Activated T-helper 1 cell treated with Interleukin-2 at 50 U/mL for 16 hours (primary cell): Measurements from ENCODE around the gene DEPP1.
A peak's percentile ranks its signal among the peaks of the same experiment; 100 is the strongest.
"Not testable (repeated sequence)": the region's sequence is repeated elsewhere in the genome, so short reads cannot be mapped to it uniquely, and the experiment has no call there.

Source experiments
- DNase-seq: peaks from one replicate; pipeline ENCODE4 v3.0.0-alpha.2; 2020; ENCODE audit warnings: low read depth

The DEPP1 gene, protein sequence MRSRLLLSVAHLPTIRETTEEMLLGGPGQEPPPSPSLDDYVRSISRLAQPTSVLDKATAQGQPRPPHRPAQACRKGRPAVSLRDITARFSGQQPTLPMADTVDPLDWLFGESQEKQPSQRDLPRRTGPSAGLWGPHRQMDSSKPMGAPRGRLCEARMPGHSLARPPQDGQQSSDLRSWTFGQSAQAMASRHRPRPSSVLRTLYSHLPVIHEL

DNA sequence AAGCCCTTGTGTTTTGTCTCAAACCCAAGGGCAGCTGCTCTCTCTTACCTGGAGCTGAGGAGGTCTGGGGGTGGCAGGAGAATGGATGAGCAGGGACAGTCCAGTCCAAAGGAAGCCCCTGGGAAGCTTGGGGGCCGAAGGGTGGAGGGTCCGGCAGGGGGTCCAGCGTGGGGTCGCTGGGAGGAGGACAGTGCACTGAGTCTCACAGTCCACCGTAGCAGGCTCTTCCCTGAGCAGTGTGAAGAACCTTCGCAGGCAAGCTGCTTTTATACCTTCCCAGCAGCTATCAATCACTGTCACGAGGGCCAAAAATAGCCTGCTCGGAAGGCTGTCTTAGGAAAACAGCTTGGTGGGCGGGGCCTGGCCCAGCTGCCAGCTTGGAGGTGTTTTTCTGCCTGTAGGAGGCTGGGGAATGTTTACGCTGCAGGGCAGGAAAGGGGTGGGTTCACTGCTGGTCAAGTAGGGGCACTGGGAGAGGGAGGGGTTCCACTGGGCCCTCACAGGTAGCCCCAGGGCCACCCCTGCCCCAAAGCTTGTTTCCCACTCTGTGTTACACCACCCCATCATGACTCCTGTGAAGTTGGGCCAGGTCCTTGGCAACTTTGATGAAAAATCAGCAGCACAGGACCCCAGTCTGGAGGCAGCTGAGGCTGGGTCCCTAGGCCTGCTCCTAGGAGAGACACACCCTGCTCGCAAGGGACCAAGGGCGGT lies at the start of gene DEPP1:
DEPP1 (minus strand) TSS at position 240 of the 711 bp plus-strand sequence. CDS start 779 bp downstream, outside the sequence.
- DNase-seq = no peak

DNA sequence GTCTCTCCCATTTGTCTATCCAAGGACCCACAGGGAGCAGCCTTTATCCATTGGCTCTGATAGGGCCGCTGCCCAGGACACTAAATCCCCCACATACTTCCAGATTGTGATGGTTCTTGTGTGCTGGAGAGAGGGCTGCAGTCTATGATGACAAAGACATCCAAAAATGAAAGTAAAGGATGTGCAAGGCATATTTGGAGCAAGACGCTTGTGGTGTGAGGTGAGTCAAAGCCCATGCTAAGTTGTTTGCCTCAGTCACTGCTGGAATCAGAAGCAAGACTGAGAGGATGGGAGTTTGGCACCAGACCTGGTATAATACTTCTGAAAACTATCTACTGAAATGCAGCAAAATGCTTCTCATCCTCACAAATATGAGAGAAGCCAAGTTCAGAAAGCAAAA lies 44.8 kb upstream of the DEPP1 start:
- DNase-seq = no peak

DNA sequence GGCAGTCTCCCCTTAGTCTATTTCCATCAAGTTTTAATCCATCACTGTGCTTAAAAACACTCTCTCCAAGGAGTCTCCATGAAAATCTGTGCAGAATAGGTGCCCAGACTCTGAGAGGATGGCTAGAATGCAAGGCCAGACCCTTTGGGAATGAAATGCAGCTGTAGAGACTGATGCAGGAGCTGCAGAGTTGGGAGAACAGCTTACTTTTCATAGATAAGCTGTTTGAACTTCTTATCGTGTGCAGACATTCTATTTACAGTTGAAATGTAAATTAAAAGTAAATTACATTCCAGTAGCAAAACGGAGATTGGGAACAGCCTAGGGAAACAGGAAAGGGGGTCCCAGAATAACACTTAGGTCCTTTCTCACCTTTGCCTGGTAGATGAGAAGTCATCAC lies 37.0 kb upstream of the DEPP1 start:
- DNase-seq = no peak

DNA sequence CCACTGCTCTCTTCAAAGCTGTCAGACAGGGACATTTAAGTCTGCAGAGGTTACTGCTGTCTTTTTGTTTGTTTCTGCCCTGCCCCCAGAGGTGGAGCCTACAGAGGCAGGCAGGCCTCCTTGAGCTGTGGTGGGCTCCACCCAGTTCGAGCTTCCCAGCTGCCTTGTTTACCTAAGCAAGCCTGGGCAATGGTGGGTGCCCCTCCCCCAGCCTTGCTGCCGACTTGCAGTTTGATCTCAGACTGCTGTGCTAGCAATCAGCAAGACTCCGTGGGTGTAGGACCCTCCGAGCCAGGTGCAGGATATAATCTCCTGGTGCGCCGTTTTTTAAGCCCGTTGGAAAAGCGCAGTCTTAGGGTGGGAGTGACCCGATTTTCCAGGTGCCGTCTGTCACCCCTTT lies 35.9 kb upstream of the DEPP1 start:
- not testable (repeated sequence) for DNase-seq

DNA sequence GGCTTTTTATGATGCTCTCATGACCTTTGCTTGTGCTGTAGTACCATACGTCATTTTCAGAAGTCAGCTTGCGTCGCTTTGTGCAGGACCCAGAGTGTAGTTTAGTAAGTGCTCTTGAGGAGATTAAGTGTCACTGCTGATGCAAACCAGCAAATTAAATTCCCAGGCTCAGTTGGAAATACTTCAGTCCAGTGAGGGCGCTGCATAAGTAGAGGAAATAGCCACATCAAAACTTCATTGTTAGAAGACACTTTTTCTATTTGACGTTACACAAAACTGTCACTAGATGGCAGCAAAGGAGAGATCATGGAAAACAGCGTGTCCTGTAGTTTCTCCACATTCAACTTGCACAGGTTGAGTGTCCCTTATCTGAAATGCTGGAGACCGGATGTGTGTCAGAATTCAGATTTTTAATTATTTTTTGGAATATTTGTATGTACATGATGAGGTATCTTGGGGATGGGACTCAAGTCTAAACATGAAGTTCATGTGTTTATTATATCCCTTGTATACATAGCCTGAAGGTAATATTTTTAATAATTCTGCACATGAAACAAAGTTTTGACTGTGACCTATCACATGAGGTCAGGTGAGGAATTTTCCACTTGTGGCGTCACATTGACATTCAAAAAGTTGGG lies 30.0 kb upstream of the DEPP1 start:
- DNase-seq = no peak

DNA sequence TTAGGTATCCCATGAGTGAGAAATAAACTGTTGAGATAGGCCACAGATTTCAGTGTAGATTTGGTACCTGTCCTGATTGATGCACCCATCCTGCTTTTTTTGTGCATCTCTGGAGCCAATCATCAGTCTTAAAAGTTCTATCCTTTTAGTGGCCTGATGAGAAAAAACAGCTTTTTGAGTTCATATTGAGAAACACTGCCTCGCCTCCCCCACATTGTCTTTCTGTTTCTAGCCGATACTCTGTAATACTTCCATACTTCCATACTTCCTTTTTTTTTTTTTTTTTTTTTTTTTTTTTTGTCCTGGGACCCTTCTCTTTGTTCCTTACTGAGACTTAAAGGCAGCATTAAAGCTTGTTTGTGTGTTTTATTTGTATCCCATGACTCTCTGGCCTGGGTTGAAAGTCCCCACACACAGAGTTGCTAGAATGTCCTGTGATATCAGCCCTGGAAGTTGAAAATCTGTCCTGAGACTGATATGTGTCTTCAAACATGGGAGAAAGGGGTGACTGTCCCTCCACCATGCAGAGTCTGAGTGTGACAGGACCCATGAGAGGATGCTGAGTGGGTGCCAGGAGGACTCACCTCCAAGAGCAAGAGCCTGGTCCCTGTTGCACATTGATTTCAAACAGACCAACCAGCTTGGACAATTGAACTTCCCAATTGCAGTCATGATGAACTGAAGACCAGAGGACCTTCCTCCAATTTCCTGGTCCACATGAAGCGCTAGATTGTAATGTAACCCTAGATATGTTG lies 27.8 kb upstream of the DEPP1 start:
- DNase-seq = no peak

DNA sequence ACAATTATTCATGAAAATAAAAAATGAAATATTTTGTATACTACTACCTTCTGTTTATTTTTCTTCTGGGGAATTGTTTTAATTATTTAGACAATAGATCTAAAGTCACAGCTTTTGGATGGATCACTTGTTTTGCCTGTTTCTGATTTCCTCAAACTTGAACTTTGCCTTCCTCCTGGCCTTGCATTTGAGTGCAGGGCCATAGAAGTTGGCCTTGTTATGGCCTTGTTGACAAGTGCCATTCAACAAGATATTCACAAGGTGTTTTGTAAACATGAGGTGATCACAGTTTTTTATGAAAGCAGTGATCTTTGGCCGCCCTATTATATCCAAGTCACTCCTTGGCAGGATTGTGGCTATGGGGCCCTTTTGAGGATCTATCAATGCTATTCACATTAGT lies 26.7 kb upstream of the DEPP1 start:
- DNase-seq = no peak

DNA sequence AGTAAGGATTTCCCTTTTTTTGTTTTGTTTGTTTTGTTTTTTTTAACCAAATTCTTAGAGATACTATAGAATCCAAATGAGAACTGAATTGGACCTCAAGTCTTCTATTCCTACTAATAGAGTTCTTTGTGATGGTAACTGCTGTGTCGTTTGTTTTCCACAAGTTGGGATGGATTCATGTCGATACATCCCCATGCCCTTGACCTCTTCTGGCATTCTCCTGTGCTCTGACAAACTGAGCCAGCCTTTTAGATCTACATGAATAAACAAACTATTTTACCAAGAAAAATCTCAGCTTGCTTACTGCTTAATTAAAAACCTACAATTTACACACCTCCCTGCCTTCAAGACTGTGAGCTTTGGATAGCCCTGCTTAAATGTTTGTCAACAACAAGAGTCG lies 26.1 kb upstream of the DEPP1 start:
- DNase-seq = no peak

DNA sequence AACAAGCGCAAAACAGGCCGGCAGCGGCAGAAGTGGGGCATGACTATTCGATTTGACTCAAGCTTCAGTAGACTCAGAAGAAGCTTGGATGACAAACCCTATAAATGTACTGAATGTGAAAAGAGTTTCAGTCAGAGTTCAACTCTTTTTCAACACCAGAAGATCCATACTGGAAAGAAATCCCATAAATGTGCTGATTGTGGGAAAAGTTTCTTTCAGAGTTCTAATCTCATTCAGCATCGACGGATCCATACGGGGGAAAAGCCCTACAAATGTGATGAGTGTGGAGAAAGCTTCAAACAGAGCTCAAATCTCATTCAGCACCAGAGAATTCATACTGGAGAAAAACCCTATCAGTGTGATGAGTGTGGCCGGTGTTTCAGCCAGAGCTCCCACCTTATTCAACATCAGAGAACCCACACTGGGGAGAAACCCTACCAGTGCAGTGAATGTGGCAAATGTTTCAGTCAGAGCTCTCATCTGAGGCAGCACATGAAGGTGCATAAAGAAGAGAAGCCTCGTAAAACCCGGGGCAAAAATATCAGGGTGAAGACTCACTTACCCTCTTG lies 24.9 kb upstream of the DEPP1 start:
- DNase-seq = no peak

DNA sequence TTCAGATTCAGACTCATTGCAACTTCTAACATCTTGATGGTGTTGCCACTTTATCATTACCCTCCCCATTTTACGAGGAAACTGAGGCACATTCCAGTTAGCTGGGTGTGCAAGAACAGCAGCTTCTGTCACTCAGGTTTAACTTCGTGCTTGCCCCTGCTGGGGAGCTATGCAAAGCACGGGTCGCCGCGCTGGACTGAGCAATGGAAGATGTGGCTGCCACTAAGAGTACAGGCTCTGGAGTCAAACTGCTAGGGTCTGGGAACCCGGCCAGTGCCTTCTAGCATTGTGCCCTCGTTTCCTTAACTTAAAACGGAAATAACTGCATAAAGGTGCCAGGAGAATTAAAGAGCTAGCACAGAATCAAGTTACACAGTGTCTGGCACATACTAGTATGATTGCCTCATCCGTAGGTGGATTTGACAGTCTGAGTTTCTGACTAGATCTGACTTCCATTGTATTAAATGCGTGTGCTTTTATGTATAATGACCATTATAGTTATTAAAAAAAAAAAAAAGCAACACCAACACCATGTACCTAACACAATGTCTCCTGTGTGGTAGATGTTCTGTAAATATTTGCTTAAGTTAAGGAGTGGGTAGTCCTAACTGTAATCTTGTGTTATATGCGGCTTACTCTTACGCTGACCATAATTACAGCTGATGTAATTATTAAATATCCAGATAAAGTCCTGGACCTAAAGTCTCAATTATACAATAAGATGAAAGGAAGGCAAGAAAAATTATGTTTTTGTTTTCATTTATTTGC lies 23.0 kb upstream of the DEPP1 start:
- DNase-seq = peak; percentile 14

DNA sequence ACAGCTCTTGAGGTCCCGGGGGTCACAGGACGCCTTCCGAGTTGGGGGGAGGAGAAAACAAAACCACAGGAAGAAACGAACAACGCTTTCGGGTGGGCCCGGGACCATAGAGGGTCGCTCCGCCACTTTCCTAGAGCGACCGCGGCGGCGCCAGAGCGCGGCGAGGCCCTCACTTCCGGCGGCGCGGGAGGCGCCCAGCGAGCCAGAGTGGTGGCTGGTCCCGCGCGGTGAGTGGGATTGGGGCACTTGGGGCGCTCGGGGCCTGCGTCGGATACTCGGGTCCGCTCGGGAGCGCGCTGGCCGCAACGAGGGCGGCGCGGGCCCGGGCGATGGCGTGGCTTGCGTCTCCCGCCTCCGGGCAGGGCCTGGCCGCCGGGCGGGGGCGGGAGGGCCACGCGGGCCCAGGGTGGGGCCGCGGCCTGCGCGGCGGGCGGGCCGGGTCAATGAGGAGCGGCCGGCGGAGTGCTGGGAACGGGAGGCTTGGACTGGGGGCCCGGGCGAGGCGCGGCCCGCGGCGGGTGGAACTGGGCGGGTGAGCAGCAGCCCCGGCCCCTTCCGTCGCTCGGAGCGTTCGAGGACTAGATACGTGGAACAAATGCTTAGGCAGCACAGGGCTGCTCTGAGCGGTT lies 22.3 kb upstream of the DEPP1 start, which contains the start of gene ZNF22:
ZNF22 (plus strand) TSS at position 172 of the 629 bp plus-strand sequence. CDS start 2,446 bp downstream, outside the sequence.
- DNase-seq = peak; percentile 48

DNA sequence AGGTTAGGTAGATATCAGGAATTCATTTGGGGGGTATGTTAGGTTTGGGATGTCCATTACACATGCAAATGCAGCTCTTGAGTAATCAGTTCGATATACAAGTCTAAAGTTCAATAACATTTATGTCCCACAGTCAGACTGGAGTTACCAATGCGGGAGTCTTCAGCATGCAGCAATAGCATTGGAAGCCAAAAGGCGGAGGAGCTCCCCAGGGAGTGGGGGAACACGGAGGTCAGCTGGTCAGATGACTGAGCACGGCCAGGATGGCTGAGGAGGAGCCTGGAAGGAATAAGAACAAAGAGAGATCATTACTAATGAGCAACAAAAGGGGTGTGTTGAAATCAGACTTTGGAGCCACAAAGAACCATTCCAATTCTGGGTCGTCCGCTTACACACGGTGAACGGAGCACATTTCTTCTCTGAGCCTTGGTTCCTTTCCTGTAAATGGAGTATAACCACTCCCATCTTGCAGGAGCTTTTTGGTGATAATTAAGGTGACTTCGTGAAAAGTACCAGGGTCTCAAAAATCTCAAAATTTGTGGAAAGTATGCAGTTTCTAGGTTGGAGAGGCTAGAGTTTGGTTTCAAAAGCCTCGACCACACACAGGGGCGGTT lies 21.6 kb upstream of the DEPP1 start:
- DNase-seq = no peak

DNA sequence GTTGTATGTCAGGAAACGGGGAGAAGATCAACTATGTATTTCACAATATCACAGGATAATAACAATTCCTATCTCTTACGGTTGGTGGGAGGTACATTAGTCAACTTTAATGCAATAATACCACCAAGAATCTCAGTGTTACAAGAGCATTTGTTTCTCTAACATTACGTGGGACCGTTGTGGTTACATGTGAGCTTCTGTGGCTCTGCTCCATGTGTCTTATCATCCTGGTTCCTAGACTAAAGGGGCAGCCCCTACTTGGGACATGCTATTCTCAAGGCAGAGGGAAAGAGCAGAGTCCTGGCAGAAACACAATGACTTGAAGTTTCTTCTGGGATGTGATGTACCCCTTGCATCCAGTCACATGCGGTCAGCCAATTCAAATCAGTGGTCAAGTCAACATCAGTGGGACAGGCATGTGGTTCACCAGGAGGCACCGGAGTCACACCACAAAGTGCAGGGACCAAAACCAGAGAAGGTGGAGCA lies 19.6 kb upstream of the DEPP1 start:
- no peak for DNase-seq

DNA sequence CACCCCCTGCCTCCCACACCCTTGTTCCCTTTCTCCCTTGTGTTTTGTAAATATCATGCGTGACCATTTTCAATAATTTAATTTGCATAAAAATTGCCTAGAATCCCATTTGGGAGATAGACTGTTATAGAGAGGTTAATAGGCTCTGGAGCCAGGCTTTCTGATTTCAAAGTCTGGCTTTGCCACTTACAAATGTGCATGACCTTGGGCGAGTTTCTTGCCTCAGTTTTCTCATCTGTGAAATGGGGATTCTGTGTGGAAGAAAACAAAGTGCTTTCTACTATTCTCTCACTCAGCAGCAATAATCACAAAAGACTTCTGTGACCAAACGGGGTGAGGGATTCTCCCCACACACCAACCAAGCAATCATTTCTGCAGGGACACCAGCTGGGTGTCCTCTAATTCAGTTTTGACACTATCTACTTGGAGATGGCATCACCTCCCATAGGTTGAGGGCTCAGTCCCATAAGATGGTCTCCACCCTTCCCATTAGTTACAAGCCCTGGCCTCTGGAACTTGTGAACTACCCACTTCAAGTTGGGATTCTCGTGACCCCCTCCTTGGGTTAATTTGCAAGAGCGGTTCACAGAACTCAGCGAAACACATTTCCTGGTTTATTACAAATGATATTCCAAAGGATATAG lies 18.6 kb upstream of the DEPP1 start:
- DNase-seq = no peak

DNA sequence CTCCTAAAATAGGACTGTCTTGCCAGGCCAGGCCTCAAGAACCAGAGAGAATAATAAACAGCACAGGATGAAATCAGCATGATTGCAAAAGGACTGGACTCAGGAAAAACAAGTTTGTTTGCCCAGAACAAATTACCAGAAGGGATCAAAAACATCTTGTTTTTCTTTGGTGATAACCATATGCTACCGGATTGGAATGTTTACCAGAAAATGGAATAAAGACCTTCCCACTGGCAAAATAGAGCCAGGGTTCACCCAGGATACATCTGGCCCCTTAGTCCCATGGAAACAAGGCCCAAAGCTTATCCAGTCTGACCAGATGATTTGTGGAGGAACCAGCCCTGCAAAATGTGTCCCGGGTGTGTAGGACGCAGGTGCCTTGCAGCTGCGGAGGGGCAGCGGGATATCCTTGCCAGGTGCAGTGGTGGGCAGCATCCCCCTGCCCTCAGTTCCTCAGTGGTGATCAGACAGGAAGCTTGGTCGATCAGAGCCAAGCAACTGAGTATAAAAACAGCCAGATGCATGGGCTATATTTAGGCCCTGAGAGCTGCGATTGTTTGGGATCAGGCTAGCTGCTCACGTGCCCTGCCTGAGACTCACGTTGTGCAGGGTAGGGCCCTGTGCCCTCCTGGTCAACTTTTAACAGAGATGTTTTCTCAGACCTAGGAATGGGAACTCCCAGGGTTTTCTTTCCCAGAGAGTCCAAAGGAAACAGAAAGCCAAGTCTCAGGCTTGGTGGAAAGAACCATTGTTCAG lies 17.5 kb upstream of the DEPP1 start:
- no peak for DNase-seq

DNA sequence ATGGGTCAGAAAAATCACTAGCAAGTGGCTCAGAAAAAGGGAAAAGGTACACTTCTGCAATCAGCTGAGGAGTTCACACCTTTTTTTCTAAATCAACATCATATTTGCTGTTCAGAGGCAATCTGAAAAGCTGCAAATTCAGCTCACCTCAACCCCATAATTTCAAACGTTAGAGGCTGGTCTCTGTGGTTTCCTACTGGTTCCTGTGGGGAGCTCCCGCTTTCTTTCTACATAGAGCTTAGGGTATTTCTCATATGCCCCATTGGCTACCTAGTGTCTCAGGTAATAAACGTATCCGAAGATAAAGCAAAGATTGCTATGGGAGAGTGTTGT lies 16.9 kb upstream of the DEPP1 start:
- no peak for DNase-seq

DNA sequence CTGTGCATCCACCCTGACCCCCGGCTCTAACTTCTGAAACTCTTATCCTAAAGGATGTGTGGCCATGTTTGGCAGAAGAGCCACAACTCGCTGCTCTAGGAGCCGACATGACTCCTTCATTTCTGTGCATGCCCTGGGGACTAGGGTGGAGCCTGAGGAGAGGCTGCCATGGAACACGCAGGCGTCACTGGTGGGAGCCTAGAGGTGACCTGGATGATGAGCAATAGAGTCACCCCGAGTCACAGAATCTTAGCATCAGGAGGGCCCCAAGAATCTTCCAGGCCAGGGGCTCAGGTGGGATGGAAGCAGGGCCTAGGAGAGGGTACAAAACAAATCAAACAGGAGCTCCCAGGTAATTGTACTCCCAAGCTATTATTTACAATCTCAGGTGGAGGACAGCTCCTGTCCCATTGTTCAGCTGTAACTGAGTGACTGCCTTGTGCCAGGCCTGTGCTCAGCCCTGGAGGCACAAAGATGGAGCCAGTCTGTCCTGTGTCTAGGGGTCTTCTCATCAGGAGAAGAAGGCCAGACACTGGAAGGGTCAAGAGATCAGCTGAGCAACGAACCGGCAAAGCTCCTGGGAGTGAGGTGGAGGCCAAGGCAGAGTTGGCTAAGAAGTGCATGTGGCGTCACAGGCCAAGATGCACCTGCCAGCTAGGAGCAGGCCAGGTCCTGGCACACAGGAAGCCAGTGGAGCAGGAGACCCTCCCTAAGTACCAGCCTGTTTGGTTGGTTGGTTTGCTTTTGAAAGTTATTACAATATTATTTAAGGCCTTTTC lies 16.3 kb upstream of the DEPP1 start:
- DNase-seq = no peak
